ENCODE data around the gene CWF19L1.
"Not testable (repeated sequence)": the region's sequence is repeated elsewhere in the genome, so short reads cannot be mapped to it uniquely, and the experiment has no call there.

Gene CWF19L1

GRCh38 chr10:100267239-100268104 lies at the start of gene CWF19L1:
Gene CWF19L1, minus strand, starts transcription at chr10:100267638. Its CDS starts 45 bp downstream, at chr10:100267593.
- DNase-seq (ENCODE audit: insufficient read length, low spot score) (peak; percentile 62), FAIRE-seq (peak; percentile 95)

- no peak for FAIRE-seq
- no peak for DNase-seq (ENCODE audit: insufficient read length, low spot score)
Measured at GRCh38 chr10:100315615-100316014, 48.2 kb upstream of the CWF19L1 start.

DNA sequence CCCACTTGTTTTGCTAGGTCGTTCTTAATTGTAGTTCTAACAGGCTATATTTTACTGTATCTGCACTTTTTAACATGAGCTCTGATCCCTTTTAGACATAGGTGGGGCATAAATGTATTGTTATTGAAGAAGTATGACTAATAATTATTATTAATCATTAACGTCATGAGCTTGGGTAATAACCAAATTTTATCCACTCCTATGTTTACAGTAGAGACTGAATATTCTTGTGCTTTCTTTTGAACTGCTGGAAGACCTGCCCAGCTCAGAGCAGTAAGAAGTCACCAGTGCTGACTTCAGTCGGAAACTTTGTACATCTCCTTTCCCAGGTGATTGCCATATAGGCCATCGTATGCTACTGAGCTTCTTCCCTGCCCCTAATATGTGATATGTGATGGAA lies 43.9 kb upstream of the CWF19L1 start:
- FAIRE-seq, result no peak

GRCh38 chr10:100307684-100308083 lies 40.2 kb upstream of the CWF19L1 start:
- DNase-seq (ENCODE audit: insufficient read length, low spot score), result no peak
- no peak for FAIRE-seq

More for the DNA sequence above, 43.9 kb upstream of the CWF19L1 start:
- DNase-seq (ENCODE audit: insufficient read length, low spot score), result no peak

DNA sequence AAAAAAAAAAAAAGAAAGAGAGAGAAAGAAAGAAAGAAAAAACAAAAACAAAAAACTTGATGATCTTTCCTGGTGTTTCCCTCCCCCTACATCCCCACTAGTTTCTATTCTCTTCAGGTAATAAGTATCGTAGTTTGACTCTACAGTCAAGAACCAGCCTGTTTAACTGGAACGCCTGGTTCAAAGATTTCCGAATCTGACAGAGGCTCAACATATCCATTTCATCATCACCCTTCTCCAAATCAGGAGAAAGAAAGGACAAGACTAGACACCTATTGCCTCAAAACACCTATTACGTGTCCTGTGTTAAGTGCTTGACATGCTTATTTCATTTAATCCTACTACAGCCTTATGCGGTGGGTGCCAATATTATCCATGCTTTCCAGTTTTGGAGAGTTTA lies 39.4 kb upstream of the CWF19L1 start:
- FAIRE-seq, result no peak
- DNase-seq (ENCODE audit: insufficient read length, low spot score), result no peak

GRCh38 chr10:100304414-100304813 lies 37.0 kb upstream of the CWF19L1 start:
- no peak for FAIRE-seq

DNA sequence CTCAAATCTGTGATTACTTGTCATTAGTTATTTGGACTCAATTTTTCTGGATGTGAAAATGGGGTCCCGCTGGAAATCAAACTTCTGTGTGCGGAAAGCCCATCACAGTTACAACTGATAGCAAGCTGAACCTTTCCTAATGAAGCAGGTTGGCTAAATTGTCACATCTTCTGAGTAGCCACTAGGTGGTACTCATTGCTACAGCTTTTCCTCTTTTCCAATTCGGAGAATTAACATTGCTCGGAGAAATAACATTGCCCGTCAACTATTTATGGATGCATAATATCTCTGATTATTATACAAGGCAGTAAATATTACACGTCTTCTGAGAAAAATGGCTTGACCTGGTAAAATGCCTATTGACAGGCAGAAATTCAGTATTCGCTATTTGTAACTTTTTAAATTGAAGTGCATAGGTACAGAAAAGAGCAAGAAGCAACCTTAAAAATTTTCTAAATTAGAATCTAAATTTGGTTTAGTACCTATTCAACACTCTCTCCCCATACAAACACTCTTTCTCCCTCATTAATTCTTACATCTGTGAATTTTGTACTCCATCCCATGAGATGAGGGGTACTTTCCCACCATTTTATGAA lies 36.4 kb upstream of the CWF19L1 start:
- peak; percentile 63 for FAIRE-seq
- DNase-seq (ENCODE audit: insufficient read length, low spot score), result no peak

More at GRCh38 chr10:100304414-100304813, 37.0 kb upstream of the CWF19L1 start:
- DNase-seq (ENCODE audit: insufficient read length, low spot score), result no peak

DNA sequence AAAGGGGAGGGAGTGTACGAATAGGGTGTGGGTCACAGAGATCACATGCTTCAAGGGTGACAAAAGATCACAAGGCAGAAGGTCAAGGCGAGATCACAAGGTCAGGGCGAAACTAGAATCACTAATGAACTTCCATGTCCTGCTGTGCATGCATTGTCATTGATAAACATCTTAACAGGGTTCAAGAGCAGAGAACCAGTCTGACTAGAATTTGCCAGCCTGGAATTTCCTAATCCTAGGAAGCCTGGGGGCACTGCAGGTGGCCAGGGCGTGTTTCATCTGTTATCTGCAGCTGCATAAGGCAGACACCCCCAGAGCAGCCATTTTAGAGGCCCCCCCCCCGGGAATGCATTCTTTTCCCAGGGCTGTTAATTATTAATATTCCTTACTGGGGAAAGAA lies 33.7 kb upstream of the CWF19L1 start:
- not testable (repeated sequence) for FAIRE-seq; DNase-seq (ENCODE audit: insufficient read length, low spot score)

- DNase-seq (ENCODE audit: insufficient read length, low spot score) (no peak), FAIRE-seq (no peak)
Measured at GRCh38 chr10:100297242-100297641, 29.8 kb upstream of the CWF19L1 start.

DNA sequence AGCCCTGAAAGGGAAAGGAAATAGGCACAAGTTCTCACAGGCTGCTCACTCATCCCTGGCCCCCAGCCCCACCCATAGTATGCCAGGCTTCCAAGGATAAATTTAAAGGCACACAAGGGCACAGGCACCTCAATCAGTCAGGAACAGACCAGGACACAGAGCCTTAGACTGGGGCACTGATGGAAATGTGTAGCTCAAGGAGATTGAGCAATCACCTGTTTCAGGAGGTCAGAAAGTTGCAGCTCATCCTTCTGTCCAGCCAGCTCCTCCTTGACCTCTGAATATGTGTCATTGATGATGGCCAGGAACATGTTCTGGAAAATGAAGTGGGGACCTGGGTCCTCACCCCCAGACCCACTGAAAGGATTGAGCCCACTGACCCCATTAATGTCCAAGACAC lies 25.6 kb upstream of the CWF19L1 start:
- DNase-seq (ENCODE audit: insufficient read length, low spot score) (no peak), FAIRE-seq (no peak)

DNA sequence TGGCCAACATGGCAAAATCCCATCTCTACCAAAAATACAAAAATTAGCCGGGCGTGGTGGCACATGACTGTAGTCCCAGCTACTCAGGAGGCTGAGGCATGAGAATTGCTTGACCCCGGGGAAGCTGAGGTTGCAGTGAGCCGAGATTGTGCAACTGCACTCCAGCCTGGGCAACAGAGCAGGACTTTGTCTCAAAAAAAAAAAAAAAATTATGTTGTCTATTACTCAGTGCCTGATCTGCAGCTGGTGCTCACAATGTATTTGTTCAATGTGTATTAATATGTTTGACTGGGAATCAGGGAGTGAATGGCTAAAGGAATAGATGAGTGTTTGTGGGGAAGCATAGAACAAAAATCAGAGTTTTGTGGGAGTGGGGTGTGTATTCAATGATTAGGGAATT lies 24.9 kb upstream of the CWF19L1 start:
- not testable (repeated sequence) for FAIRE-seq; DNase-seq (ENCODE audit: insufficient read length, low spot score)

- DNase-seq (ENCODE audit: insufficient read length, low spot score) (no peak), FAIRE-seq (no peak)
Measured at GRCh38 chr10:100291356-100291755, 23.9 kb upstream of the CWF19L1 start.

- FAIRE-seq, result no peak
Measured at GRCh38 chr10:100289641-100290040, 22.2 kb upstream of the CWF19L1 start.

DNA sequence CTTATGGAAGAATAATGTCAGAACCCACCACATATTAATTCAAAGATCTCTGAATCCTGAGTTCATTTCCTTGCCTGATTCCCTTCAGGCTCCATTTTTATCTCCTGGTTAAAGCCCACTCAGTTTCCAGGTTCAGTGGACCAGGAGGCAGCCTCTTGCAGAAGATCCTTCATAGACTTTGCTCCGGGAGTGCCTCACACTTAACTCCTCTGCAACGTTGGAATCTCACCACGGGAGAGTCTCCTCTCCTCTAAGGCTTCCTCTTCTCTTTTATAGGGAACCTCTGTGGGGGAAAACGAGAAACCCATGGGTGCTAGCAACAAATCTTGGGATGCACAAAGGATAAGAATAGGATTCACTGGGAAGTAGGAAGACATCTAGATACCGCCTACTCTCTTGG lies 20.8 kb upstream of the CWF19L1 start:
- no peak for DNase-seq (ENCODE audit: insufficient read length, low spot score)
- no peak for FAIRE-seq

More at GRCh38 chr10:100289641-100290040, 22.2 kb upstream of the CWF19L1 start:
- DNase-seq (ENCODE audit: insufficient read length, low spot score), result no peak

DNA sequence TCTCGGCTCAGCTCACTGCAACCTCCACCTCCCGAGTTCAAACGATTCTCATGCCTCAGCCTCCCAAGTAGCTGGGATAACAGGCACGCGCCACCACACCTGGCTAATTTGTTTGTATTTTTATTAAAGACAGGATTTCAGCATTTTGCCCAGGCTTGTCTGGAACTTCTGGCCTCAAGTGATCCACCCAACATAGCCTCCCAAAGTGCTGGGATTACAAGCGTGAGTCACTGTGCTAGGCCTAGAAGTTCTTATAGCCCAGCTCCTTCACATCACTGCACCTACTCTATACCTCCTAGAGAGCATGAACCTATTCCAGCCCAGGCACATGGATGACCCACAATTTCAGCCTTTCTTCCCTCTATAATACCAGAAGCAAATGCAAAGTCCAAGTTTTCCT lies 20.3 kb upstream of the CWF19L1 start:
- DNase-seq (ENCODE audit: insufficient read length, low spot score) (no peak), FAIRE-seq (no peak)

DNA sequence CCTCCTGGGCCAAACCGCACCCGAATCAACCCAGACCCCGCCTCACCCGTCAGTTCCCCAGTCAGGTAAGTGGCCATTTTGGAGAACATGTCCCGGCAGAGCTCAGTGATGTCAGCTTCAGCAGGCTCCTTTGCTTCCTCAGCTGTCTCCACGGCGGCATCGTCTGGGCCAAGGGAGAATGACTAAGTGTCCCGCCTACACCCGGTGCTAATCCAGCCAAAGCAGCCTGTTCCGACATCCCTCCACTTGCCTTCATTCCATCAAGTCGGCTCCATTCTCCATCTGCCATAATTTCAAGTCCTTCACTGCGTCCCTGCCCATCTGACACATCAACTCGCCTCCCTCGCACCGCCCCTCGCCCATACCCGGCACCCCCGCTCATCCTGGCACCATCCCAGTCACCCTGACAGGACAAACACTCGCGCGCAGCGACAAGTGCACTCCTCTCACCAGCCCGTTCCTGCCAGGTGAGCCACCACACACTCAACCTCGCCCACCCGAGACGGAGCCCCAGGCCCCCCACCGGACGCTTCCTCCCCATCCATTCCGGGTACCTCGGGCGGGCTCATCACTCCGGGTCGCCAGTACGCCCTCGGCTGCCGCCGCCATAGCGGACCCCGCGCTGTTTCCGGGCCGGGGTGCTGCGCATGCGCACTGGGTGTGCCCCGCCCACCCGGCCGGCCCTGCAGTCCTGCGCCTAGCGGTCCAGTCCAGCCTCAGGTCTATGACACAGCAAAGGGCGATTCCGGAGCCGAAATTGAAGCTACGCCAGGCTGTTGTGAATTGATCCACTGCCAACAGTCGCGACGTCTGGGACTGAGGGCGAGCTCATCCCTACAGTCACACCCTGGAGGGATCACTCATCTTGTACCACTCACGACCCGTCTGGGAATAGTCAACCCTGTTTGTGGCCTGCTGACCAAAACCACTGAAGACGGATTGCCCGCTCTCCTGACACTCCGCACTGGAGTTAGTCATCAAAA lies 18.9 kb upstream of the CWF19L1 start, which contains the start of gene BLOC1S2:
Gene BLOC1S2 (minus strand): TSS at position 630 of the 983 bp plus-strand sequence. CDS start 21 bp downstream, at position 609.
- peak; percentile 90 for FAIRE-seq
- peak; percentile 89 for DNase-seq (ENCODE audit: insufficient read length, low spot score)

GRCh38 chr10:100285326-100285725 lies 17.9 kb upstream of the CWF19L1 start:
- DNase-seq (ENCODE audit: insufficient read length, low spot score); FAIRE-seq: not testable (repeated sequence)

- DNase-seq (ENCODE audit: insufficient read length, low spot score) (no peak), FAIRE-seq (no peak)
Measured at GRCh38 chr10:100282907-100283306, 15.5 kb upstream of the CWF19L1 start.

GRCh38 chr10:100276971-100277370 lies 9.5 kb upstream of the CWF19L1 start:
- DNase-seq (ENCODE audit: insufficient read length, low spot score); FAIRE-seq: not testable (repeated sequence)

- DNase-seq (ENCODE audit: insufficient read length, low spot score), result no peak
- FAIRE-seq, result no peak
Measured at GRCh38 chr10:100265821-100266485, 1.5 kb downstream of the CWF19L1 start.
